Measurements from ENCODE around the gene RPS5.

DNA sequence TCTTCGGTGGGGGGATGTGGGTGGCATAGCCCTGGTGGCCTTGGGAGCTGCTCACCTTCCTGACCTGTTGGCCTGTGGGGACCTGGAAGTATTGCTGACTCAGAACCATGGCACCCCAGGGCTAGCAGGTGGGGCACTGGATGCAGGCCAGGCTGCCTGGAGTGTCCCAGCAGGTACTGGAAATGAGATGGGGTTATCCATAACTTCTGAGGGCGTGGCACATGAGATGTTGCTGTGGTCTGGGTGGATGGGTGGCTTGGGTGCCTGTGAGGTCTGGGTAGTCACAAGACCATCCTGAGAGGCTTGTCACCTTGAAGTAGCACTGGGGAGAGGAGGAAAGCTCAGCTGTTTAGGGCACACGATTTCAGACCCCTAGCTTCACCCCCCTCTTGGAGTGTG, 7.8 kb downstream of the RPS5 start:
- TF ChIP-seq, protein P1, sequence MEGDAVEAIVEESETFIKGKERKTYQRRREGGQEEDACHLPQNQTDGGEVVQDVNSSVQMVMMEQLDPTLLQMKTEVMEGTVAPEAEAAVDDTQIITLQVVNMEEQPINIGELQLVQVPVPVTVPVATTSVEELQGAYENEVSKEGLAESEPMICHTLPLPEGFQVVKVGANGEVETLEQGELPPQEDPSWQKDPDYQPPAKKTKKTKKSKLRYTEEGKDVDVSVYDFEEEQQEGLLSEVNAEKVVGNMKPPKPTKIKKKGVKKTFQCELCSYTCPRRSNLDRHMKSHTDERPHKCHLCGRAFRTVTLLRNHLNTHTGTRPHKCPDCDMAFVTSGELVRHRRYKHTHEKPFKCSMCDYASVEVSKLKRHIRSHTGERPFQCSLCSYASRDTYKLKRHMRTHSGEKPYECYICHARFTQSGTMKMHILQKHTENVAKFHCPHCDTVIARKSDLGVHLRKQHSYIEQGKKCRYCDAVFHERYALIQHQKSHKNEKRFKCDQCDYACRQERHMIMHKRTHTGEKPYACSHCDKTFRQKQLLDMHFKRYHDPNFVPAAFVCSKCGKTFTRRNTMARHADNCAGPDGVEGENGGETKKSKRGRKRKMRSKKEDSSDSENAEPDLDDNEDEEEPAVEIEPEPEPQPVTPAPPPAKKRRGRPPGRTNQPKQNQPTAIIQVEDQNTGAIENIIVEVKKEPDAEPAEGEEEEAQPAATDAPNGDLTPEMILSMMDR (conservative IDR thresholded peaks at IDR 0.05): no peak
- no peak for TF ChIP-seq ZFX (IDR thresholded peaks at IDR 0.05)
